ENCODE data around the gene NPHS2.

DNA sequence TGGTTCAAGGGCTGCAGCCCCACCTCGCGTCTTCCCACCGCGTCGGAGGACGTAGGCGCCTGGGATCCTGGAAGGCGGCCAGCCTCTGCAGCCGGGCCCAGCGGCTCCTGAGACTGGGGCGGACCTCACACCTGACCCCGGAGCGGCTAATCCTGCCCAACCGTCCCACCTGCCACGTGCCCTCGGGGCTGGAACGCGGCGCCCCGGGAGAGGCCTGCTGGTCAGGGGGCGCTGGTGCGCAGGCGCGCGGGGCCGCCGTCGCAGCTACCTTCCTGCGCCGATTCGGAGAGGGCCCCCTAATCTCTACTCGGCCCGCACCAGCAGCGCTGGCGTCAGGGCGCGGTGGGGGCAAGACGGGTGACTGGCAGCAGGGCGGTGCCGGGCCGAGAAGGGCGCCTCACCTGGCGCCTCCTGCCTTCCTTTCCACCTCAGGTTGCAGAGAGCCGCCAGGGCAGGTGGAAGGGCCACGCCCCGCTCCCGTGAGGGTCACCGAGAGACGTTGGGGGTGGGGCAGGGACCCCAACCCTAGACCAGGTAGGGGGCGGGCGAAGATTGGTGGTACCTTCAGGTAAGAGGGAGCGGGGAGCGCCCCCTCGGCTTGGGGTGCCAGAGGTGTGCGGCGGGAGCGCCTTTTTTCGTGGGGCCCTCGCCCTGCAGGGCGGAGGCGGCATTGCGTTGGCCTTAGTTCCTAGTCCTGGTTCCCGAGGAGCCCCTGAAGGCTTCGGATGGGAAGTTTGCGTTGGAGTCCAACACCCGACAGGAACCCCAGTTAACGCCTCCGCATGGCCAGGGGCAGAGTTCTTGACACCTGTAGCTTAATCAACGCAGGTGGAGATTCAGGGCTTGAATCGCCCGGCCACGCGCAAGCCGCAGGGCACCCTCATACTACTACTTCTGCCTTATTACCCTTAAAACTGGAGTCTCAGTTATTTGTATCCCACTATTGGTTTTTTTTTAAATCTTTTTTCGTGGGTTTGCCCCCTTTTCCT, 16.1 kb upstream of the NPHS2 start, which contains the start of gene TDRD5:
- TF ChIP-seq EZH2phosphoT487 (IDR thresholded peaks at IDR 0.05), result no peak
- TF ChIP-seq EZH2 (IDR thresholded peaks at IDR 0.05), result no peak

Data from neural progenitor cell (in vitro differentiated cells).